B cell (primary cell): ENCODE results near the gene IFNA13. TPM values are rescaled to one million over a fixed set of nuclear protein-coding genes. Genes with fewer than 3 reads are reported as not detected.

Experiments used
- ATAC-seq: fragments of 200-7000 bp; cut with Tn5 transposase; one replicate; pipeline ENCODE4 v1.10.0; 2021; ENCODE audit warnings: low read depth, mild to moderate bottlenecking, moderate number of reproducible peaks, moderate library complexity
- CTCF ChIA-PET: fragments of 350-600 bp; sonication (Branson Sonifier 250); formaldehyde crosslinking; loops from one replicate; lab custom pipeline; 2021; ENCODE audit warnings: antibody characterized with exemption, inconsistent platforms; lab: Charles Lee
- POLR2A ChIA-PET: fragments of 350-600 bp; sonication (Branson Sonifier 250); formaldehyde crosslinking; loops from one replicate; lab custom pipeline; 2021; ENCODE audit warnings: antibody characterized with exemption; lab: Charles Lee
- DNase-seq: peaks from one replicate; pipeline ENCODE4 v3.0.0; 2013
- H2AFZ ChIP-seq: 2 replicates; pipeline ENCODE4 v1.6.1; 2012; ENCODE audit warnings: mild to moderate bottlenecking, low read depth, low read length; ENCODE audit not compliant: insufficient read depth, poor library complexity, severe bottlenecking
- H3K27ac ChIP-seq, 2 donors: 1 replicate in 1 of 2; 2 replicates in 1 of 2; pipeline ENCODE4 v1.5.1; 2012 to 2013; ENCODE audit warnings: low read length in 2 of 2, mild to moderate bottlenecking in 2 of 2, moderate library complexity in 1 of 2
- H3K27me3 ChIP-seq, 4 experiments: fragments of 200-600 bp in 1 of 4; sonication (generic) in 1 of 4; replicated peaks in 1 of 4; 1 replicate in 2 of 4; 2 replicates in 2 of 4; pipeline versions ENCODE4 v1.6.1 to v1.7.0; 2013 to 2016; ENCODE audit warnings: low read length in 3 of 4, mild to moderate bottlenecking in 2 of 4, mixed read lengths in 1 of 4, moderate library complexity in 1 of 4; ENCODE audit not compliant: insufficient read depth in 4 of 4, control insufficient read depth in 3 of 4; ENCODE audit errors: control extremely low read depth in 1 of 4
- H3K36me3 ChIP-seq, 2 experiments: replicated peaks in 1 of 2; 1 replicate in 1 of 2; 2 replicates in 1 of 2; pipeline versions ENCODE4 v1.6.1 to v1.7.1; 2013; ENCODE audit warnings: low read length in 1 of 2; ENCODE audit not compliant: insufficient read depth in 2 of 2, control insufficient read depth in 1 of 2; ENCODE audit errors: control extremely low read depth in 1 of 2, extremely low read depth in 1 of 2
- H3K4me1 ChIP-seq, 2 donors: fragments of 200-600 bp in 1 of 2; sonication (generic) in 1 of 2; 1 replicate in 1 of 2; 2 replicates in 1 of 2; pipeline versions ENCODE4 v1.5.1 to v1.6.1; 2013 to 2017; ENCODE audit warnings: low read length in 2 of 2; ENCODE audit not compliant: control insufficient read depth in 2 of 2, insufficient read depth in 2 of 2
- H3K4me2 ChIP-seq: replicated peaks from 2 replicates; pipeline ENCODE3; 2012; ENCODE audit warnings: mild to moderate bottlenecking, low read depth, low read length; ENCODE audit not compliant: poor library complexity, severe bottlenecking
- H3K4me3 ChIP-seq, 5 experiments: fragments of 200-600 bp in 1 of 5; sonication (generic) in 1 of 5; 1 replicate in 3 of 5; 2 replicates in 2 of 5; pipeline versions ENCODE4 v1.5.1 to v1.7.0; 2011 to 2016; ENCODE audit warnings: low read length in 4 of 5, mild to moderate bottlenecking in 4 of 5, low read depth in 2 of 5, control low read depth in 1 of 5, moderate library complexity in 1 of 5; ENCODE audit not compliant: insufficient read depth in 1 of 5; ENCODE audit errors: control extremely low read depth in 1 of 5, extremely low read depth in 1 of 5
- H3K79me2 ChIP-seq: fragments of 200-600 bp; sonication (generic); one replicate; pipeline ENCODE4 v1.6.0; 2016; ENCODE audit warnings: low read length; ENCODE audit not compliant: control insufficient read depth, insufficient read depth
- H3K9ac ChIP-seq: fragments of 200-600 bp; sonication (generic); 2 replicates; pipeline ENCODE4 v1.6.1; 2017; ENCODE audit warnings: mild to moderate bottlenecking, low read length, moderate library complexity
- H3K9me3 ChIP-seq, 3 donors: one replicate each; pipeline versions ENCODE4 v1.6.1 to v1.7.1; 2013; ENCODE audit warnings: low read length in 2 of 3; ENCODE audit not compliant: control insufficient read depth in 2 of 3, insufficient read depth in 1 of 3; ENCODE audit errors: control extremely low read depth in 1 of 3
- H4K20me1 ChIP-seq: 2 replicates; pipeline ENCODE4 v1.6.0; 2012; ENCODE audit warnings: mild to moderate bottlenecking, low read length; ENCODE audit not compliant: insufficient read depth, control insufficient read depth, poor library complexity, severe bottlenecking
- H3K27ac Mint-ChIP-seq: one replicate; pipeline ENCODE4 v1.8.0; 2021; ENCODE audit warnings: mixed read lengths
- H3K27me3 Mint-ChIP-seq: one replicate; pipeline ENCODE4 v1.8.0; 2021; ENCODE audit warnings: mixed read lengths
- H3K4me1 Mint-ChIP-seq: one replicate; pipeline ENCODE4 v1.8.0; 2021; ENCODE audit warnings: mixed read lengths
- H3K4me3 Mint-ChIP-seq: one replicate; pipeline ENCODE4 v1.8.0; 2021; ENCODE audit warnings: mixed read lengths
- H3K9me3 Mint-ChIP-seq: one replicate; pipeline ENCODE4 v1.8.0; 2022; ENCODE audit warnings: mixed read lengths; ENCODE audit not compliant: insufficient read depth
- CTCF ChIP-seq: fragments of 200-600 bp; IDR thresholded peaks from one replicate; pipeline ENCODE4 v1.8.0; 2022; ENCODE audit warnings: antibody characterized with exemption, mild to moderate bottlenecking
- EZH2 ChIP-seq: IDR thresholded peaks from 2 replicates; pipeline ENCODE4 v1.6.1; 2012; ENCODE audit warnings: borderline replicate concordance, low read depth, mild to moderate bottlenecking, moderate library complexity, low read length; ENCODE audit not compliant: insufficient read depth, poor library complexity, severe bottlenecking
- WGBS: methylation state at CpG from one replicate; pipeline ENCODE4 v1.1.5; 2013; ENCODE audit warnings: missing lambda C conversion rate; ENCODE audit not compliant: insufficient coverage; 5-methylcytosine and 5-hydroxymethylcytosine counted together
- intact Hi-C: fragments of 100-400 bp; cut with micrococcal nuclease; formaldehyde crosslinking; loops from one replicate; pipeline ENCODE4 v1.10.0; 2022
- polyA plus RNA-seq: library from polyadenylated mRNA; depleted of rRNA; stranded (reverse); fragments of >200 nt; gene quantifications from 2 replicates; pipeline ENCODE4 v1.2.3, GENCODE V29; 2012
- total RNA-seq, 2 donors: library from RNA; stranded (reverse); fragments of 120-200 nt in 1 of 2; gene quantifications; 1 replicate in 1 of 2; 2 replicates in 1 of 2; pipeline versions ENCODE4 v1.2.3 to v1.2.4, GENCODE V29; 2013 to 2022

IFNA13 gene
- total and polyA plus RNA-seq, 2 donors (not counting 1 experiment from before 2014, with no cell fraction given) = not detected

DNA sequence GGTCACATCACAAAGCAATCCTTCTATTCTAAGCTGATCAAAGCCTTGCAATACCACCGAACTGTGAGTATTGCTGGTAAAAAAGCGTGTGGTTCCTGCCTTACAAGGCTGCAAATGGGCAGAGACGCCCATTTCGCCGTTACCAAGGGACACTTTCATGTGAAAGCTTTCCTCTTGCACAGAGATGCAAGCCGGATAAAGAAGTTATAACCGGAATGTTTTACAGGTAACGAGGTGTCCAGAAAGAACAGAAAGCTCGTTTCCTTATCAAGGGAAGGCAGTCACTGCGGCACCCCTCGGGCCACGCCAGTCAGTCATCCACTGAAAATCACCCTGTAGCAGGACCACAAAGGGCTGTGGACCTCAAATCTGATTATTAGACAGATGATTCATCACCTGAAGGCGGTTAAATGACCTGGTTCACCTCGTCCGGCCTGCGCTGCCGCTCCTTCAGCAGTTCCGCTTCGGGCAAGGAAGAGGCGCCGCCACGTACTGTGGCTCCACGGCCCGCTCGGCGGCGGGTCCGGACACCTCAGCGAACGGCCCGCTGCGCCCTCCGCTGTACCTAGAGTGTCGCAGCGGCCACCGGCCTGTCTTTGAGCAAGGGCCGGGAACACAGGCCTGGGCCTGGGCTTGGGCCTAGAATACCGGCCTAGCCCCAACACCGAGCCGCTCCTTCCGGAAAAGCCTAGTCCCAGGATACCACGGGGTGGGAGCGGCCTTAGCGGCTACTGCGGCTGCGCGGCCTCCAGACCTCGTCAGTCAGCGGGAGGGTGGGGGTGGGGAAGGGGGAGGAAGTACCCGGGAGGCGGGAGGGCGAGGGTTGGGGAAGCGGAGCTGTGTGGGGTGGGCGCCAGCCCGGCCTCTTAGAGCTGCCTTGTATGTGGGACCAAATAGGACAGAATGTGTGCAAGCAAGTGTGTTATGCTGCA, 32.9 kb downstream of the IFNA13 start, which contains the start of gene KLHL9:
TSS of gene KLHL9 (minus strand) at position 704 of the 932 bp plus-strand sequence. CDS start at position 159, 545 bp downstream.
- peaks cover 0 to 6% (median under 1%) of the 10 kb centered on the region in 4 experiments for H3K27me3 ChIP-seq
- H3K4me2 ChIP-seq = peak within 1 kb of the TSS; percentile 74
- H2AFZ ChIP-seq = peak within 1 kb of the TSS; percentile 83
- no peaks in the 10 kb centered on the region for H3K9me3 ChIP-seq
- DNase-seq (peak; percentile 93), ATAC-seq (peak; percentile 89)
- no peak for TF ChIP-seq CTCF
- no peak for TF ChIP-seq EZH2
- peak within 1 kb of the TSS; percentile 81 for H3K9ac ChIP-seq
- H3K4me3 Mint-ChIP-seq = peak within 1 kb of the TSS; percentile 95
- peak within 1 kb of the TSS; percentile 90 for H3K27ac ChIP-seq
- peaks cover 0 to 5% of the 10 kb centered on the region in 2 experiments for H3K36me3 ChIP-seq
- H3K4me1 Mint-ChIP-seq = peaks cover 49% of the 10 kb centered on the region
- H3K4me1 ChIP-seq = peaks cover 18 to 27% of the 10 kb centered on the region in 2 donors
- POLR2A ChIA-PET = interaction anchor here (1.1 kb wide), 1 partner anchor 713 kb away, joined by 6 read pairs; the partner anchor contains the start of gene MLLT3
- peaks cover 12% of the 10 kb centered on the region for H3K27me3 Mint-ChIP-seq
- CTCF ChIA-PET = interaction anchor here (0.5 to 4.1 kb wide), 11 partner anchors 9 to 479 kb away, joined by 3 to 25 read pairs (median 4); no protein-coding TSS in a partner anchor
- WGBS = under 1% methylated on average over 51 of the region's 55 CpGs
- H4K20me1 ChIP-seq = peaks cover 31% of the 10 kb centered on the region
- H3K27ac Mint-ChIP-seq = peak within 1 kb of the TSS; percentile 92
- peaks cover 57% of the 10 kb centered on the region for H3K79me2 ChIP-seq
- no peaks in the 10 kb centered on the region for H3K9me3 Mint-ChIP-seq
- intact Hi-C loops = loop anchor here (1.0 to 10.0 kb wide), 7 partner anchors 9 to 713 kb away; partner anchors contain the start of genes CDKN2A, CDKN2B-AS1 and MLLT3
- peak within 1 kb of the TSS; percentile 83 to 97 (median 89) for H3K4me3 ChIP-seq
